OCI-LY1 (cell line): ENCODE measurements around the gene RAP1GDS1.

Experiments used
- H2AFZ ChIP-seq: fragments of 200-600 bp; sonication (generic), shearing (Covaris generic); 2 replicates; pipeline ENCODE4 v1.6.0; 2014; ENCODE audit warnings: antibody characterized with exemption, mild to moderate bottlenecking, low read length
- H3F3A ChIP-seq: fragments of 200-600 bp; sonication (generic), shearing (Covaris generic); 2 replicates; pipeline ENCODE4 v1.6.0; 2014; ENCODE audit warnings: mild to moderate bottlenecking, antibody characterized with exemption, low read length, moderate library complexity; ENCODE audit not compliant: insufficient read depth
- H3K27ac ChIP-seq: fragments of 200-600 bp; sonication (generic); 2 replicates; pipeline ENCODE4 v1.5.1; 2014; ENCODE audit warnings: low read length, mixed run types, mild to moderate bottlenecking, low read depth; ENCODE audit not compliant: poor library complexity, severe bottlenecking
- H3K27me3 ChIP-seq: fragments of 200-600 bp; sonication (generic); 2 replicates; pipeline ENCODE4 v1.6.0; 2014; ENCODE audit warnings: antibody characterized with exemption, mild to moderate bottlenecking, low read length, moderate library complexity; ENCODE audit not compliant: insufficient read depth
- H3K36me3 ChIP-seq: fragments of 200-600 bp; sonication (generic); 2 replicates; pipeline ENCODE4 v1.6.1; 2014; ENCODE audit warnings: mild to moderate bottlenecking, antibody characterized with exemption, low read length, moderate library complexity, mixed read lengths; ENCODE audit not compliant: insufficient read depth
- H3K4me1 ChIP-seq: fragments of 200-600 bp; sonication (generic); 2 replicates; pipeline ENCODE4 v1.5.1; 2014; ENCODE audit warnings: mild to moderate bottlenecking, low read length, moderate library complexity; ENCODE audit not compliant: insufficient read depth, severe bottlenecking
- H3K4me2 ChIP-seq: fragments of 200-600 bp; sonication (generic), shearing (Covaris generic); 2 replicates; pipeline ENCODE4 v1.6.1; 2014; ENCODE audit warnings: low read length
- H3K4me3 ChIP-seq: fragments of 200-600 bp; sonication (generic); 2 replicates; pipeline ENCODE4 v1.5.1; 2014; ENCODE audit warnings: low read length, low read depth, mild to moderate bottlenecking, mixed read lengths; ENCODE audit not compliant: poor library complexity, severe bottlenecking
- H3K79me2 ChIP-seq: fragments of 200-600 bp; shearing (Covaris generic); 2 replicates; pipeline ENCODE4 v1.6.1; 2016; ENCODE audit warnings: mixed run types, low read length, mixed read lengths; ENCODE audit not compliant: insufficient read depth
- H3K9ac ChIP-seq: fragments of 200-600 bp; sonication (generic), shearing (Covaris generic); 2 replicates; pipeline ENCODE4 v1.6.1; 2014; ENCODE audit warnings: mild to moderate bottlenecking, low read length, mixed read lengths
- H3K9me2 ChIP-seq: fragments of 200-600 bp; sonication (generic), shearing (Covaris generic); 2 replicates; pipeline ENCODE4 v1.6.1; 2014; ENCODE audit warnings: low read depth, mild to moderate bottlenecking, low read length, mixed read lengths
- H3K9me3 ChIP-seq: fragments of 200-600 bp; shearing (Covaris generic); 2 replicates; pipeline ENCODE4 v1.6.1; 2014; ENCODE audit warnings: low read length, mixed read lengths
- H4K20me1 ChIP-seq: fragments of 200-600 bp; sonication (generic), shearing (Covaris generic); 2 replicates; pipeline ENCODE4 v1.6.0; 2016; ENCODE audit warnings: mild to moderate bottlenecking, low read length; ENCODE audit not compliant: insufficient read depth
- CTCF ChIP-seq: fragments of 200-600 bp; sonication (generic), shearing (Covaris generic); IDR thresholded peaks from 2 replicates; pipeline ENCODE4 v1.5.1; 2017; ENCODE audit warnings: mild to moderate bottlenecking, antibody characterized with exemption, low read length, moderate library complexity, mixed read lengths
- EZH2 ChIP-seq: fragments of 200-600 bp; sonication (generic), shearing (Covaris generic); IDR thresholded peaks from 2 replicates; pipeline ENCODE4 v1.8.0; 2017; ENCODE audit warnings: borderline replicate concordance, mixed run types, mild to moderate bottlenecking, antibody characterized with exemption, low read length, moderate library complexity, mixed read lengths

The RAP1GDS1 gene

GRCh38 chr4:98230961-98231360 lies 30.2 kb upstream of the RAP1GDS1 start:
- TF ChIP-seq EZH2 (no peak), CTCF (no peak)
- Histone ChIP-seq H3K9ac (no peak overlapping the region), H3K9me2 (no peaks in the 10 kb centered on the region), H3K9me3 (no peaks in the 10 kb centered on the region), H3K4me3 (no peak overlapping the region), H3K79me2 (no peaks in the 10 kb centered on the region), H2AFZ (no peak overlapping the region), H4K20me1 (no peaks in the 10 kb centered on the region), H3K27me3 (no peaks in the 10 kb centered on the region), H3K36me3 (no peaks in the 10 kb centered on the region), H3F3A (no peaks in the 10 kb centered on the region), H3K4me2 (no peak overlapping the region), H3K4me1 (no peaks in the 10 kb centered on the region), H3K27ac (no peak overlapping the region)

- H3K9ac ChIP-seq: no peak overlapping the region
- no peak overlapping the region for H3K4me3 ChIP-seq
- H3K27me3 ChIP-seq: no peaks in the 10 kb centered on the region
- H3F3A ChIP-seq: no peaks in the 10 kb centered on the region
- no peaks in the 10 kb centered on the region for H4K20me1 ChIP-seq
- no peaks in the 10 kb centered on the region for H3K9me2 ChIP-seq
- no peaks in the 10 kb centered on the region for H3K9me3 ChIP-seq
- TF ChIP-seq CTCF: no peak
- no peak for TF ChIP-seq EZH2
- no peak overlapping the region for H3K4me2 ChIP-seq
- H3K4me1 ChIP-seq: no peaks in the 10 kb centered on the region
- H3K36me3 ChIP-seq: no peaks in the 10 kb centered on the region
- H3K27ac ChIP-seq: no peak overlapping the region
- H3K79me2 ChIP-seq: no peaks in the 10 kb centered on the region
- H2AFZ ChIP-seq: no peak overlapping the region
These were observed 29.0 kb upstream of the RAP1GDS1 start for GRCh38 chr4:98232202-98232601.

- H2AFZ ChIP-seq: no peak overlapping the region
- no peaks in the 10 kb centered on the region for H4K20me1 ChIP-seq
- no peak for TF ChIP-seq CTCF
- TF ChIP-seq EZH2: no peak
- H3K4me3 ChIP-seq: no peak overlapping the region
- H3K4me2 ChIP-seq: no peak overlapping the region
- no peak overlapping the region for H3K9ac ChIP-seq
- no peaks in the 10 kb centered on the region for H3K36me3 ChIP-seq
- H3K9me3 ChIP-seq: no peaks in the 10 kb centered on the region
- no peak overlapping the region for H3K27ac ChIP-seq
- H3K27me3 ChIP-seq: no peaks in the 10 kb centered on the region
- H3K9me2 ChIP-seq: no peaks in the 10 kb centered on the region
- H3F3A ChIP-seq: no peaks in the 10 kb centered on the region
- no peaks in the 10 kb centered on the region for H3K4me1 ChIP-seq
- no peaks in the 10 kb centered on the region for H3K79me2 ChIP-seq
These were observed 24.0 kb upstream of the RAP1GDS1 start for GRCh38 chr4:98237204-98237603.
